HG03378 (cell line): ENCODE results near the gene MAN1B1.

Experiments used
- ATAC-seq: cut with Tn5 transposase; IDR thresholded peaks from one replicate; pipeline ENCODE4 v1.9.1; 2021; ENCODE audit warnings: mild to moderate bottlenecking, moderate library complexity; ENCODE audit not compliant: unreplicated experiment

MAN1B1 gene

DNA sequence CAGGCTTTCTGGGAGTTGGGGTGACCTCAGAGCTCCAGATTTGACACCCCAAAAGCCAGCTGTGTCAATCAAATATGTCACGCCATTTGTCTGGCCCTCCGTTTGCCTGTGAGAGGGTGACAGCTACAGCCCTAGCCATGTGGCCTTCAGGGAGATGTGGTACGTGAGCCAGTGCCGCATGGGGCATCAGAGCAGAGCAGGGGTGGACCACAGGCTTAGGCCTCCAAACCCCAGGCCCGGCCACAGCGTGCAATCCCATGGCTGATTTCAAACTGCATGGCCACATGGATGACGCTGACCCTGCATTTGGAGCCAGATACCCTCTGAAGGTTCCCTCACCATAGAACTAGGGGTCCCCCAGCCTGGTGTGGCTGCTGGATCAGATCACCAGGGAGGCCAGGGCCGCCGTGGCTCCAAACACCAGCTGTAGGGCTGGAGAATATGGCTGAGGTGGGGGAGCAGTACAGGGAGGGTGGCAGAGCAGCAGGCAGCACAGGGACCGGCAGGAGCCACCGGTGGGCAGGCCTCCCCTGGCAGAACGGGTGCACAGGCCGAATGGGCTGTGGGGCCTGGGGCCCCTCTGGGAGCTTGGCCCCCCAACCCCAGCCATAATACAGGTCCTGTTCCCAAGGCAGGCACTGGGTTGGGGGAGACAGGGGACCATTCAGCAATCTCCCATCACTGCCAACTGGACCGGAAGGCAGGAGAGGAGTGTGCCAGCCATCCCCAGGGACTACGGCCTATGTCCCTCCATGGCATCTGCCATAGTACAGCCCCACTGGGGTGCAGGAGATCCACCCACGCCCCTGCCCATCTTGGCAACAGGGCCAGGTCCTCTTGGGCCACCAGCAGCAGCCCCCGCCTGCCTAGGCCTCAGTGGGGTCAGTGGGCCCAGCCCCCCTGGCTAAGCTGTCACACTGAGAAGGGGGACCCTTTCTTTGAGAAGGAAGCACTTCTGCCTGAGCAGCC, 18.0 kb upstream of the MAN1B1 start:
- ATAC-seq = no peak

- no peak for ATAC-seq
These were observed 17.2 kb upstream of the MAN1B1 start for GRCh38 chr9:137069508-137070091.

- peak; percentile 54 for ATAC-seq
These were observed 16.4 kb upstream of the MAN1B1 start, which contains the start of gene SAPCD2 for GRCh38 chr9:137070201-137070905. Gene SAPCD2, minus strand, starts transcription at chr9:137070557. Its CDS starts 97 bp downstream, at chr9:137070460.

DNA sequence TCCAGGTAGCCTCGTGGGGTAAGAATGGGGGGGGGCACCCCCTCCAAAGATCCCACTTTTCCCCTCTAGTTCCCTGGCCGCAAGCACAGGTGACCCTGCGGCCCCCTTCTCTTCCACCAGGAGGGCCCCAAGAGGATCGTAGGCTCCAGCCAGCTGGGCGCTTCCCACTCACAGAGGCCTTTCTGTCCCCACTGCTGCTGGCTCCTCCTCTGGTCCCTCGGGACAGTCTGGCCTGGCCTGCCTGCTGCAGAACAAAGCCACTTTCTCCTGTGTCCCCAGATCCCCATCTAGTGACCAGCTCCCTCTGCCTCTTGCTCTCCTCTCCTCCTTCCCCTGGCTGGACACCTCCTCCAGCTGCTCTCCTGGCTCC, 15.9 kb upstream of the MAN1B1 start:
- ATAC-seq = no peak

GRCh38 chr9:137071282-137071681, 15.5 kb upstream of the MAN1B1 start:
- no peak for ATAC-seq

DNA sequence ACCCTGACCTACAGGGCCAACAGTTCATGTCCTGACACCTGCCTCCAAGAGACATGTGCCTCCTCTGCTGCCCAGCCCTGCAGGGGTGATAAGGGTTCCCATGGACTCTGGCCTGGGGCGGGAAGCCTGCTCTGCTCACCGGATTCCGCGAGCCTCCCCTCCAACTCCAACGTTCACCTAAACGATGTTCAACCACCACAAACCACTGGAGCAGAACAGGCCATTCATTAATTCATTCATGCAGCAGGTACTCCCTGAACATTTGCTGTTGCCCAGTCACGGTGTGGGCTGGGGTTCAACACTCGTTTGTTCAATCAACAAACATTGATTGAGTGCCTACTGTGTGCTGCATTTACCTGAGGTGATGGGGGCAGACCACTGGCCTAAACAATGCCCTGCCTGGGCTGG, 12.8 kb upstream of the MAN1B1 start:
- ATAC-seq = no peak

- no peak for ATAC-seq
These were observed 12.0 kb upstream of the MAN1B1 start for GRCh38 chr9:137074657-137075274.

DNA sequence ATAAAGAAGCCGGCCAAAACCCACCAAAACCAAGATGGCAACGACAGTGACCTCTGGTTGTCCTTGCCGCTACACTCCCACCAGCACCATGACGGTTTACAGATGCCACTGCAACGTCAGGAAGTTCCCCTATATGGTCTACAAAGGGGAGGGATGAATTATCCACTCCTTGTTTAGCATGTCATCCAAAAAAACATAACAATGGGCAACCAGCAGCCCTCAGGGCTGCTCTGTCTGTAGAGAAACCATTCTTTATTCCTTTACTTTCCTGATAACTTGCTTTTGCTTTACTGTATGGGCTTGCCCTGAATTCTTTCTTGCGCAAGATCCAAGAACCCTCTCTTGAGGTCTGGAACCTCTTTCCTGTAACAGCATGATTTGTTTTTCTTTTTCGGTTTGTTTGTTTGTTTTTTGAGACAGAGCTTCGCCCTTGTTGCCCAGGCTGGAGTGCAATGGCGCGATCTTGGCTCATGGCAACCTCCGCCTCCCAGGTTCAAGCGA, 11.5 kb upstream of the MAN1B1 start:
- ATAC-seq = no peak

- no peak for ATAC-seq
These were observed 10.2 kb upstream of the MAN1B1 start for GRCh38 chr9:137076636-137077009.

- ATAC-seq = no peak
These were observed 9.6 kb upstream of the MAN1B1 start, which contains the start of gene UAP1L1 for GRCh38 chr9:137077010-137077747. Gene UAP1L1, plus strand, starts transcription at chr9:137077517. Its CDS starts 16 bp downstream, at chr9:137077533.

- no peak for ATAC-seq
These were observed 8.8 kb upstream of the MAN1B1 start for GRCh38 chr9:137077758-137078693.

DNA sequence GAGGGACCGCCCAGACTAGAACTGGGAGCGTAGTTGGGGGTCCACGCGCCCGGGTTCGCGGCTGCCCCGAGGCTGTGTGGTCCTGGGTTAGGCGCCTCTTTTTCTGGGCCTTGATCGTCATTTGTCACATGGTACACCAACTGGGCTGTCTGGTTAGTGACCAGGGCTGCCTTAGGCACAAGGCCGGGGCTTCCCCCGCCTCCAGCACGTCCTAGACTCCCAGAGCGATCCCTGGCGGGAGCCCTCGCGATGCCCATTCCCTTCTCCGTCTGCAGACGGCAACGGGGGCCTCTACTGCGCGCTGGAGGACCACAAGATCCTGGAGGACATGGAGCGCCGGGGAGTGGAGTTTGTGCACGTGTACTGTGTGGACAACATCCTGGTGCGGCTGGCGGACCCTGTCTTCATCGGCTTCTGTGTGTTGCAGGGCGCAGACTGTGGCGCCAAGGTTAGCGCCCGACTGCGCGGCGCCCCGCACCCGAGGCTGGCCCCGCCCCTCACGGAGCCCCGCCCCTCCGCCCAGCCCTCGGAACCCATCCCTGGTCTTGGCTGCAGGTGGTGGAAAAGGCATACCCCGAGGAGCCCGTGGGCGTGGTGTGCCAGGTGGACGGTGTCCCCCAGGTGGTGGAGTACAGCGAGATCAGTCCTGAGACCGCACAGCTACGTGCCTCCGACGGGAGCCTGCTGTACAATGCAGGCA, 7.9 kb upstream of the MAN1B1 start:
- no peak for ATAC-seq

DNA sequence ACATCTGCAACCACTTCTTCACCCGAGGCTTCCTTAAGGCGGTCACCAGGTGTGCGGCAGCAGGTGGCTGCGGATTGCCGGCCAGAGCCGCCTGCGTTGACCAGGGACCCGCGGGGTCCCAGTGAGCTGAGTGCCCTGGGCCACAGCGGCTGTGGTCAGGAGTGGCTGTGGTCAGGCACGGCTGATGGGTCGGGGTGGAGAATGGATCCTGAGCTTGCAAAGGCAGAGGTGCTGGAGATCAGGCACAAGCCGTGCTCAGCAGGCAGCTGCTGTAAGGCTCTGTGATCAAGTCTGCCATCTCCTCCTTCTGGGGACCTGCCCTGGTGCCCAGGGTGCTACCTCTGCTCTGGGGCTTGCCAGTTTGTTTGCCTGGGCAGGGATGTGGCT, 7.4 kb upstream of the MAN1B1 start:
- ATAC-seq = no peak

DNA sequence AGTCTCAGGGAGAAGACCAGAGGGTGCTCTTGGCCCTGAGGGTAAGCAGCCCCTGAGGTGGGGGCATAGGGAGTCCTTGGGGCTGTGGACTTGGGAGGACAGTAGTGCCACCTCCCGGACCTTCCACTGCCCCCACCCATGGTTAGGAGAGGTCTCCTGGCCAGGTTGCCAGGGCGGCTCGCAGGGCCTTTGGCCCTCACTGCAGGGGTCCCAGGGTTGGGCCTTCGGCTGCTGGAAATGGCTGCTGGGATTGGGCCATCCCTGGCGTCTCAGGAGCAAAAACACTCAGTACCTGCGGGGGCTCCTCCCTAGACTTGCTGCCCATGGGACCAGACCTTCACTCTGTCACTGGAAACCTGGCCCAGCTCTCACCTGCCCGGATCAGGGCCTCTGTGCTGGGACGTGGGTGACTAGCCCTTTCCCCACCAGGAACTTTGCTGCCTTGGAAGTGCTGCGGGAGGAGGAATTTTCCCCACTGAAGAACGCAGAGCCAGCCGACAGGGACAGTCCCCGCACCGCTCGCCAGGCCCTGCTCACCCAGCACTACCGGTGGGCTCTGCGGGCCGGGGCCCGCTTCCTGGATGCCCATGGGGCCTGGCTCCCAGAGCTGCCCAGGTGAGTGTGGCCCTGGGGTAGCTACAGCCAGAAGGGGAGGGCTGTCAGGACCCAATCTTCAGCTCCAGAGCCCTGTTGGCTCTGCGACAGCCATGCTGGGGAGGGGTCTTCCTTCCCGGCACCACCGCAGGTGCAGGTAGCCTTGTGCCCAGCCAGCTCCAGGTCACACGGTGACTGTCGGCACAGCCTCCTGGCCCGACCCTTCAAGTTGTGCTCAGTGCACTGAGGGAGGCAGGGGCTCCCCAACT, 6.3 kb upstream of the MAN1B1 start:
- ATAC-seq = no peak

DNA sequence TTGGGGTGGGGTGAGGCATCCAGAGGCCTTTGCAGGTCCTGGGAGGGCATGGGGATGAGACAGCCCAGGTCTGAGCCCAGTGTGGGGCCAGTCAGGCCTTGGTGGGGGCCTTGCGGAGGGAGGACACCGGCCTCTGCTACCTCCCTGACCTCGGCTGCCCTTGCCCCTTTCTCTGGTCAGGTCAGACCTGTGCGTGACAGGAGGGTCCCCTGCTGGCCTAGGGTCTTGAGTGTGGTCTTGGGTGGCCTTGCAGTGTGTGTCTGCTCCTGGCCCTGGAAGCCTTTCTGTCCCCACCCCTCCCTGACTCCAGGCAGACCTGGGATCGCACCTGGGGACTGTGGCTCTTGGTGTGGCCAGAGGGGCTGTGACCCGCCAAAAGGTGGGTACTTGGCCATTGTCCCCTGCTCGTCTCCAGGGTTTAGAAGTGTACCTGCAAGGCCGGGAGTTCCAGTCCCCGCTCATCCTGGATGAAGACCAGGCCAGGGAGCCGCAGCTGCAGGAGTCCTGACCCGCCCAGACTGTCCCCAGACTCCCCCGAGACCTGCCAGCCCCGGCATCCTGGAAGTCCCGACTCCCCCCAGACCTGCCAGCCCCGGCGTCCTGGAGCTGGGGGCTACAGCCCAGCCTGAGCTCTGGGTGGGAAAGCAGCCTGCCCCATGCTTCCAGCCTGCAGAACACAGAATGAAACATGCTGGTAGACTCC, 4.4 kb upstream of the MAN1B1 start:
- no peak for ATAC-seq

DNA sequence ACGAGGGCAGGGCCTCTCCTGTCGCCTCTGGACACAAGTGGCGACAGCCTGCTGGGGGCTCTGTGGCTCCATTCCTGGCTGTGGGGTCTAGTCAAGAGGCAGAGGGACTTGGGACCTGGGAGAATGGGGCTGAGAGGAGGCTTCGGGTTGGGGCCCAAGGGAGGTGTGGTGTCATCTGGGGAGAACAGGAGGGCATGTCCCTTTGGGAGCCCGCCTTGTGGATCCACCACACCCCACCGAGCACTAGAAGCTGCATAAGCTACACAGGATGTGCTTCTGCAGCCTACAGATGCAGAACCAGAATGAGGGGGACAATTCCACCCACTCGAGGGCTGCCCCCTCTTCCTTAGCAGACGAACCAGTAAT, 3.9 kb upstream of the MAN1B1 start:
- ATAC-seq = no peak

DNA sequence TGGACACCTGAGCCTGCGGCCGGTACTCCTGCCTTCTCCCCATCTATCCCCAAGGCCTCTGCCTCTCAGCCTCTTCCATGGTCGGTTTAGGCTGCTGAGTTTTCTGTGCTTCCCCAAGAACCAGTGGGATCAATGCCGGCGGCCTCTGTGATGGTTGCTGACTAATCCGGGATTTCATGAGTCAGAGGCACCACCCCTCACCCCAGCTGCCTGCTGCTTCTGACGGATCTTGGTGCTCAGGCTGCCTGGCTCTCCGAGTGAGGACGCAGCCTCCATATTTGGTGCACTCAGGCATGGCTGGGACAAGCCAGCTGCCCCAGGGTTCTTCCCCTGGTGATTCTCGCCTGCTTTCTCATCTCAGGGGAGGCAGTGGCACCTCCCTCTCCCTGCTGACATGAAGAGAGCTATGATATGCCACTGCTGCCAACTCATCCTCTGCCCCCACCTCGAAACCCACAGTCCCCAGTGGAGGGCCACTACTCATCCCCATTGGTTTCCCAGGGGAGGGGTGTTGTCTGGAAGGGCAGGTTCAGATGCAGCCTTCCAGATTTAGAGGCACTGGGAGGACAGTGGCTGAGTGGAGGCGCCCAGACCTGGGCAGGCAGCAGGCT, 3.3 kb upstream of the MAN1B1 start:
- ATAC-seq = no peak
